HG02588 (cell line): ENCODE measurements around the gene CPD.

Experiments used
- ATAC-seq: cut with Tn5 transposase; IDR thresholded peaks from one replicate; pipeline ENCODE4 v1.9.1; 2021; ENCODE audit warnings: mild to moderate bottlenecking, moderate library complexity; ENCODE audit not compliant: unreplicated experiment

The CPD gene

DNA sequence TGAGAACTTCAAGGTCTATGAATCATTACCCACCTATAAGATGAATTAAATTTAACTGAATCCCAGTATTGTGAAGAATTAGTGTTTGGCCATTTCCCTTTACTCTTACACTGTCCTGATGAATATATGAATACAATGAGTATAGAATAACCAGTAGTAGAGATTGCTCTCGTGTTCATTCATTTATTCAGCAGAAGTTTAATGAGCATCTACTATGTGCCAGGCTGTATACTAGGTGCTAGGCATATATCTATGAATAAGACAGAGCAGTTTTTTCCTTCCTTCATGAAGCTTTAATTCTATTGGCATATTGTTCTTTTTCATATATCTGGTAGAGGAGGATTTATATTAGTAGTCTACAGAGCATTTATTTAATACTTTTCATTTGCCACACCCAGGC, 104.4 kb downstream of the CPD start:
- no peak for ATAC-seq

DNA sequence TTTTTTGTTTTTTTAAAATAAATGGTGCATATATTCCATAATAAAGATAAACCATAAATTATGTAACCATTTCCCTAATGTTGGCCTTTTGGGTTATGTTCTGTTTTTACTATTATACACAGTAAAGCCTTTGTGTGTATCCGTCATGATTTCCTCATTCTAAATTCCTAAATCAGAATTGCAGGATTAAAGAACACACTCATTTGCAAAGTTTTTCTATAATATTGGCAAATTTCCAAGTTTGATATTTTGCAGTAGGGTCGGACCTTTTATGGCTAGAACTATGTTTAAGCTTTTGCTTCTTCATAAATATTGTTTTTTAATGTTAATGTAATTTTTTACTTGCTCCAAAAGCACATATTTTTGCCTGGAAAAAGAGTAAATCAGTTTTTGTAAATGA, 115.1 kb downstream of the CPD start:
- no peak for ATAC-seq

DNA sequence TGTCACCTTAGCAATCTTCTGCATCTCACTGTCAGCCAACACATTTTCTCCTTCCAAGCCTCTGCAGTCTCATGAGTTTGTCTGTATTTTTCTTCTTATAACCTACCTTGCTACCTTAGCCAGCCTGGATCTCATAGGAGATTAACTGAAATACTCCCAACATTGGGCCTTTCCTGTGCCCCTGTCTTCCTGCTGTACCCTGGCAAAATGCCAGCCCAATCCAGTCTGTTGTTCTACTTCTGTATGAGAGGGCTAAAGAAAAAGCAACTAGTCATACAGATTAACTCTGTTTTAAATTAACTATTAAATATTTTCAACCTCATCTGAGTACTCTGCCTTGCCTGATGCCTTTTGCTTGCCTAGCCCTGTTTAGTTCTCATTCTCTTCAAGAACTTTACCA, 116.9 kb downstream of the CPD start:
- ATAC-seq: no peak

DNA sequence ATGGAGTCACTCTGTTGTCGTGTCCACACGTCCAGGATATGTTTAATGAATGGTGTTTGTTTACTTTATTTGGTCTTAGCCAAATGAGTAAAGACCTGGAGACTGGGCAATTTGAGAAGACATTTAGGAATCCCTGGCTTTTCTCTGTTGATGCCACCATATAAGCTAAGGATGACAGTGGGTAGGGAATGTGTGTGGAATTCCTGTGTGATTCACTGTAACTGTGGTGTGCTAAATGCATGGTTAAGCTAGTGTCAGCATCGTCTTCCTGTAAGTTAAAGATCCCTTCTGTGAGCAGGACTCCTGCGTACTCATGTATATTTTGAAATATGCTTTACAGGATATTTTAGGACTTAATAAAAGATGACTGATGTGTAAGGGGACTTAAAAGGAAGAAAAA, 124.8 kb downstream of the CPD start:
- no peak for ATAC-seq

DNA sequence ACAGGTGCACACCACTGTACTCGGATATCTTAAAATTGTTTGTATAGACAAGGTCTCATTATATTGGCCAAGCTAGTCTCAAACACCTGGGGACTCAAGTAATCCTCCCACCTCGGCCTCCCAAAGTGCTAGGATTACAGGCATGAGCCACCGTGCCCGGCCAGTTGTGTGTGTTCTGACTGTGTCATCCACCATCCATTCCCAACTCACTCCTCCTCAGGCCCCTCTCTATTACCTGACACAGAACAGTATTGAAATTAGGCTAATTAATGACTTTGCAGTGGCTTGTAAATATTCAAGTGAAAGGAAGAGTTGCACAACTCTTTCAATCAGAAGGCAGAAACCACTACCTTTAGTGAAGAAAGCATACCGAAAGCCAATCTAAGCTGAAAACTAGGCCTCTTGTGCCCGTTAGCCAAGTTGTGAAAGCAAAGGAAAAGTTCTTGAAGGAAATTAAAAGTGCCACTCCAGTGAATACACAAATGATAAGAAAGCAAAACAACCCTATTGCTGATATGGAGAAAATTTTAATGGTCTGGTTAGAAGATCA, 127.2 kb downstream of the CPD start:
- ATAC-seq: no peak

DNA sequence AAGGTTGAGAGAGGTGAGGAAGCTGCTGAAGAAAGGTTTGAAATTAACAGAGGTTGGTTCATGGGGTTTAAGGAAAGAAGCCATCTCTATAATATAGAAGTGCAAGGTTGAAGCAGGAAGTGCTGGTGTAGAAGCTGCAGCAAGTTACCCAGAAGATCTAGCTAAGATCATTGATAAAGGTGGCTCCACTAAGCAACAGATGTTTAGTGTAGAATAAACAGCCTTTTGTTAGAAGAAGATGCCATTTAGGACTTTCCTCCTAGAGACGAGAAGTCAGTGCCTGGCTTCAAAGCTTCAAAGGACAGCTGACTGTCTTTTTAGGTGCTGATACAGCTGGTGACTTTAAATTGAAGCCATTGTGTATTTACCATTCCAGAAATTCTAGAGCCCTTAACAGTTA, 127.8 kb downstream of the CPD start:
- no peak for ATAC-seq

DNA sequence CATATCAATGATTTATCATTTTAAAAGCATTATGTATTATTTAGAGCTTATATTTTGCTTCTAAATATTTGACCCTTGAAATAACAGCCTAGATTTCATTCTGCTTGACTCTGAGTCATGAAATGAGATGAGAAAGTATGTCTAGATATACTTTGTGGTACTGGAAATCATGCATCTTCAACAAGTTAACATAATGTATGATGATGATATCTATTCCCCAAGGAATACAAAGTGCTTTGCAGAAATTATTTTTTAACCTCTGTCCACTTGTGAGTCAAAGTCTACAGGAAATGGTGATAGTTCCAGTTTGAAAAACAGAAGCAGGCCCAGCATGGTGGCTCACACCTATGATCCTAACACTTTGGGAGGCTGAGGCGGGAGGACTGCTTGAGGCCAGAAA, 134.6 kb downstream of the CPD start:
- no peak for ATAC-seq

DNA sequence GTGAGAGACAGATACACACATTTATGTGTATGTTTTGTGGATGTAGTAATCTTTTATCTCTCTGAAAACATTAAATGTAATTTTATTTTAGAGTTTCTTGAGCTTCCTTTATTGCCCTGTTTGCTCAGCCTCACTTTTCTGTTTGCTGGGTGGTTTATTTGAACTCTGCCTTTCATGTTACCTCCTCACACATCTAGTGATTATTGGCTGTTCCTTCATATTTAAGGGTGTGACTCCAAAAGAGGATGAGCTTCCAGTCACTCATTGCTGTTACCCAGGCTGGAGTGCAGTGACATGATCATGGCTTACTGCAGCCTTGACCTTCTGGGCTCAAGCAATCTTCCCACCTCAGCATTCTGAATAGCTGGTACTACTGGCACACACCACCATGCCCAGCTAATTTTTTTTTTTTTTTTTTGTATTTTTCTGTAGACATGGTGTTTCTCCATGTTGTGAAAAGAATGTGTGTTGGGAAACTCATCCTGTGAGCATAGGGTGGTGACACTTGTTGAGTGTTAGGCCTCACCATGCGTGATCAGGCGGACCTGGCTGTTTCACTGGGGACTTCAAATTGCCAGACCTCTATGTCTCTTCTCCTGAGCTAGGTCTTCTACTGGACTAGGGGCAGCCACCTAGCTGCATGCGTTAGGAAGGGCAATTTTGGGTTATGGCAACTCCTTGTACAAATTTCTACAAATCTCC, 136.3 kb downstream of the CPD start:
- no peak for ATAC-seq

DNA sequence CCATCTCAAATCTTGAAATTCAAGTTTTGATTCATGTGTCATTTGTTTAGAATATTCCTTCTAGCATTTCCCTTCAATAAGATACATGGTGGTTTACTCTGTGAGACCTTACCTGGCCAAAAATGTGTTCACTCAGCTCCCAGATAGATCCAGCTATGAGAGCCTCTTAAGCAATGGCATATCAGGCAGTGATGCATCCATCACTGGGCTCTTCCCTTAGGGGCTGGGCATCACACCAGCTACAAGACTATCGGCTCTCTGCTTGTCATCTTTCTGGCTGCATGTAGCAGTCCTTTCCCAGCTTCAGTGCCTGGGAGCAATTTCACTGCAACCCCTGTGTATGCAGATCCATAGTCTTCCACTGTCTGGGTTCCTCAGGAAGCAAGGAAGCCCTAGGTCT, 139.1 kb downstream of the CPD start:
- no peak for ATAC-seq

DNA sequence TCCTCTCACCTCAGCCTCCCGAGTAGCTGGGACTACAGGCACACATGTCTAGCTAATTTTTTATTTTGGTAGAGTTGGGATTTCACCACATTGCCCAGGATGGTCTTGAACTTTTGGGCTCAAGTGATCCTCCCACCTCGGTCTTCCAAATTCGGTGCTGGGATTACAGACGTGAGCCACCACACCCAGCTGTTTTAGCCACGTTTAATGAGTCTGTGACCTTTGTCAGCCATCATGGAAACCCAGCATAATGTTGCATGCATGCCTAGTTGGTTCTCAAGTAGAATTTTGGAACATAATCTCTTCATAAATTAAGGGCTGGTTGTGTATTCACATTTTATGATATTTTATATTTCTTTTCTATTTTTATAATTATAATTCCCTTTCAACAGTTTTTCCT, 140.4 kb downstream of the CPD start:
- no peak for ATAC-seq
